ENCODE measurements around the gene RELN. TPM values are rescaled to one million over a fixed set of nuclear protein-coding genes. Genes with fewer than 3 reads are reported as not detected.

Gene RELN
- total and polyA plus RNA-seq, 10 donors = 0.03 to 7.6 (median 1.0) TPM

DNA sequence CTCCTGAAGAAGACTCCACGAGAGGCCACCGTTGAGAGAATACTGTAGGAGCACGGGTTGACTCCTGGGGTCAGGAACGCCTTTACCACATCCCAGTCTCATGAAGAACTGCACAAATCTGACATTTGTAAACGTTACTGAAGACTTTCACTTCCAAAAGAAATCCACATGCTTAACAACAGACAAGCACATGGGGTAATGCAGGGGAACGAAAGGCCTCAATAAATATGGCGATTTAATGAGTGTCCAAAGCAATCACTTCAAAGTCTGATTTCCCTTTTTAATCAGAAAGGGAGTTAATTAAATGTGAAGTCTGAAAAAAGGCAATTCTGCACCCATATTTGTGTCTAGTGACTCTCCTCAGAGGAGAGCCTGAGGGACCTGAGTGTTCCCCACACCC, 449.1 kb downstream of the RELN start:
- intact Hi-C loops (cut with DNase I; ENCODE audit: low total_unique reads) = no loop called here
- no peaks in the 10 kb centered on the region for H3K9me3 ChIP-seq
- H3K4me3 ChIP-seq = no peak overlapping the region
- no peak overlapping the region for H3K27ac ChIP-seq
- peaks cover 0 to 8% (median 0%) of the 10 kb centered on the region in 7 donors for H3K27me3 ChIP-seq (replicated peaks in 1 of 7)
- no peaks in the 10 kb centered on the region for H3K4me1 ChIP-seq
- WGBS, 5 donors = 73 to 85% (median 81%) methylated on average over 7 of the region's 7 CpGs
- H3K36me3 ChIP-seq = no peaks in the 10 kb centered on the region
- TF ChIP-seq CTCF (IDR thresholded peaks at IDR 0.05 in 8 of 11, conservative IDR thresholded peaks at IDR 0.05 in 3 of 11) (no peak), POLR2A (IDR thresholded peaks at IDR 0.05) (no peak), POLR2AphosphoS5 (IDR thresholded peaks at IDR 0.05) (no peak)
- no peak for DNase-seq

GRCh38 chr7:103539875-103540274, 449.6 kb downstream of the RELN start:
- H3K36me3 ChIP-seq = no peaks in the 10 kb centered on the region
- 88 to 98% (median 90%) methylated on average over 8 of the region's 8 CpGs for WGBS, 5 donors
- no peaks in the 10 kb centered on the region for H3K4me1 ChIP-seq
- intact Hi-C loops (cut with DNase I; ENCODE audit: low total_unique reads) = no loop called here
- no peak overlapping the region for H3K4me3 ChIP-seq
- DNase-seq = no peak
- H3K27me3 ChIP-seq (replicated peaks in 1 of 7) = peaks cover 0 to 8% (median 0%) of the 10 kb centered on the region in 7 donors
- no peaks in the 10 kb centered on the region for H3K9me3 ChIP-seq
- H3K27ac ChIP-seq = no peak overlapping the region
- TF ChIP-seq POLR2A (IDR thresholded peaks at IDR 0.05) = no peak
- no peak for TF ChIP-seq POLR2AphosphoS5 (IDR thresholded peaks at IDR 0.05)
- no peak for TF ChIP-seq CTCF (IDR thresholded peaks at IDR 0.05 in 8 of 11, conservative IDR thresholded peaks at IDR 0.05 in 3 of 11)

DNA sequence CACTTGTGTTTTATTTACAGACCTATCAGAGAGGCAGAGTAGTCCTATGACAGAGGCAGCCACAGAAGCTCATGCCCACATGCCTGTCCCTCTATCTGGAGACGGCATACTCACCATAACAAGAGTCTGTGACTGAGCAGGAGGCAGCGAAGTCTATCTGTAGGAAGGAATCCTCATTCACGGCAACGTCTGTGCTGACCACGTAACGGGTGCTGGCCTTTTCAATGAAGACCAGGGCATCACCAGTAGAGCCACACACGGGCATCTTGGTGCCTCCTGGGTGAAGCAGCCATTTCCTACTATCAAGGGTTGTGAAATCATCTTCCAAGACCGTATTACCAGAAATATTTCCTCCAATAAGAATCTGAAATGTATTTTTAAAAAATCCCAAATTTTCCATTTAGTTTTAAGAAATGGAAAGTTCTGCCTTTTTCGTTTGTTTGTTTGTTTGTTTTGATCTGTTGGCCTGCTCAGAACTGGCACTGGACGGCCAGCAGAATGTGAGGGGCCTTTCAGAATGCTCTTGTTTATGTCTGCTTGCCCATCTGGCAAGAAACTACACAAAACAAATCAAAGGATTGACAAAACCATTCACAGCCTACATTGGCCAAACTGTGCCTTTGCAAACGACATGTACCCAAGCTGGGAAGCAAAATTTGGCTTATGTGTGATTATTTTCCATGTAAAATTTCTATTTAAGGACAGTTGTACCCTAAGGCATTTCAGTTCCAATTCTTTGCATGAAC, 450.3 kb downstream of the RELN start:
- 73 to 84% (median 78%) methylated on average over 11 of the region's 11 CpGs for WGBS, 5 donors
- H3K27me3 ChIP-seq (replicated peaks in 1 of 7) = peaks cover 0 to 8% (median 0%) of the 10 kb centered on the region in 7 donors
- no peak for DNase-seq
- no peaks in the 10 kb centered on the region for H3K36me3 ChIP-seq
- intact Hi-C loops (cut with DNase I; ENCODE audit: low total_unique reads) = no loop called here
- H3K4me1 ChIP-seq = no peaks in the 10 kb centered on the region
- H3K4me3 ChIP-seq = no peak overlapping the region
- TF ChIP-seq POLR2A (IDR thresholded peaks at IDR 0.05) (no peak), CTCF (IDR thresholded peaks at IDR 0.05 in 8 of 11, conservative IDR thresholded peaks at IDR 0.05 in 3 of 11) (no peak), POLR2AphosphoS5 (IDR thresholded peaks at IDR 0.05) (no peak)
- no peak overlapping the region for H3K27ac ChIP-seq
- no peaks in the 10 kb centered on the region for H3K9me3 ChIP-seq

GRCh38 chr7:103533761-103534160, 455.7 kb downstream of the RELN start:
- no peaks in the 10 kb centered on the region for H3K27me3 ChIP-seq (replicated peaks in 1 of 7)
- WGBS, 5 donors = 82 to 85% (median 84%) methylated on average over 4 of the region's 4 CpGs
- no peak overlapping the region for H3K4me3 ChIP-seq
- H3K36me3 ChIP-seq = no peaks in the 10 kb centered on the region
- intact Hi-C loops (cut with DNase I; ENCODE audit: low total_unique reads) = no loop called here
- TF ChIP-seq POLR2AphosphoS5 (IDR thresholded peaks at IDR 0.05) (no peak), POLR2A (IDR thresholded peaks at IDR 0.05) (no peak), CTCF (IDR thresholded peaks at IDR 0.05 in 8 of 11, conservative IDR thresholded peaks at IDR 0.05 in 3 of 11) (no peak)
- no peaks in the 10 kb centered on the region for H3K9me3 ChIP-seq
- no peak overlapping the region for H3K27ac ChIP-seq
- H3K4me1 ChIP-seq = no peaks in the 10 kb centered on the region
- DNase-seq = no peak

All from spleen (tissue), 11 donors.